GM12872 (cell line): ENCODE measurements around the gene CCIN.

Experiments used
- TF ChIP-seq, protein P1 (sequence below): IDR thresholded peaks from 3 replicates; pipeline ENCODE4 v1.5.1; 2011; ENCODE audit warnings: low read depth, mild to moderate bottlenecking, low read length, moderate library complexity; ENCODE audit not compliant: insufficient read depth

Gene CCIN

DNA sequence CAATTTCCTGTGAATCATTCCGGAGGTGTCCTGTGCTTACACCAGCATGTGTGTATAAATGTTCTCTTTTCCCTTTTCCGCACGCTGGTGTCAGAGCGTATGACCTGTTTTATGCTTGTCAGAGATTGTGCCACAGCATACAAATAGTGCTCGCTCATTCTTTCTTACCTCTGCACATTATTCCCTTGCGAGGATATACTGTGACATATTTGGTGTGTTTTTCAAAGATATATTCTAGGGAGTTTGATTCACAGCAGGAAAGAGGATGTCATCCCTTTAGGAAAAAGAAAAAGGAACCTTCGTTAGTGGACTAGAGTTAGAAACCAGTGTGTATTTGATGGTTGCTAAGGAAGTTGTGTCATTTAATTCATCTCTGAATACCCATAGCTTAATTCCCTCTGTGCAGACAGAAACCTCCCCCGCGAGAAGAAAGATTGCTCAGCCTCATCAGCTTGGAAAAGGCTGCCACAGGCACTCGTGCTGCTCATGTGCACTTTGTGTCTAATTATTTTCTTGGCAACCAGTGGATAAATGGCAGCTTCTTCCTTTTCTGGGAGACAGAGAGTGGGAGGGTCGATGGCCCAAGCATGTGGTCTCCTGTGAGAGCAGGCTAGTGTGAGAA is 14.7 kb upstream of the CCIN start:
- TF ChIP-seq, protein P1, sequence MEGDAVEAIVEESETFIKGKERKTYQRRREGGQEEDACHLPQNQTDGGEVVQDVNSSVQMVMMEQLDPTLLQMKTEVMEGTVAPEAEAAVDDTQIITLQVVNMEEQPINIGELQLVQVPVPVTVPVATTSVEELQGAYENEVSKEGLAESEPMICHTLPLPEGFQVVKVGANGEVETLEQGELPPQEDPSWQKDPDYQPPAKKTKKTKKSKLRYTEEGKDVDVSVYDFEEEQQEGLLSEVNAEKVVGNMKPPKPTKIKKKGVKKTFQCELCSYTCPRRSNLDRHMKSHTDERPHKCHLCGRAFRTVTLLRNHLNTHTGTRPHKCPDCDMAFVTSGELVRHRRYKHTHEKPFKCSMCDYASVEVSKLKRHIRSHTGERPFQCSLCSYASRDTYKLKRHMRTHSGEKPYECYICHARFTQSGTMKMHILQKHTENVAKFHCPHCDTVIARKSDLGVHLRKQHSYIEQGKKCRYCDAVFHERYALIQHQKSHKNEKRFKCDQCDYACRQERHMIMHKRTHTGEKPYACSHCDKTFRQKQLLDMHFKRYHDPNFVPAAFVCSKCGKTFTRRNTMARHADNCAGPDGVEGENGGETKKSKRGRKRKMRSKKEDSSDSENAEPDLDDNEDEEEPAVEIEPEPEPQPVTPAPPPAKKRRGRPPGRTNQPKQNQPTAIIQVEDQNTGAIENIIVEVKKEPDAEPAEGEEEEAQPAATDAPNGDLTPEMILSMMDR, result no peak

DNA sequence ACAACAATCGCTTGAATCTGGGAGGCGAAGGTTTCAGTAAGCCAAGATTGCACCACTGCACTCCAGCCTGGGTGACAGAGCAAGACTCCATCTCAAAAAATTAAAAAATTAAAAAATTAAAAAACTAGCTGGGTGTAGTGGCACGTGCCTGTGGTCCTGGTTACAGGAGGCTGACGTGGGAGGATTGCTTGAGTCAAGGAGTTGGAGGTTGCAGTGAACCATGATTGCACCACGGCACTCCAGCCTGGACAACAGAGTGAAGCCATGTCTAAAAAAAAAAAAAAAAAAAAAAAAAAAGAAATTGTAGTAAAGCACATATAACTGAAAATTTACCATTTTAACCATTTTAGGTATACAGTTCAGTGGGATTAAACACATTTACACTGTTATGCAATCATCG is 13.1 kb upstream of the CCIN start:
- TF ChIP-seq, protein P1, result no peak

DNA sequence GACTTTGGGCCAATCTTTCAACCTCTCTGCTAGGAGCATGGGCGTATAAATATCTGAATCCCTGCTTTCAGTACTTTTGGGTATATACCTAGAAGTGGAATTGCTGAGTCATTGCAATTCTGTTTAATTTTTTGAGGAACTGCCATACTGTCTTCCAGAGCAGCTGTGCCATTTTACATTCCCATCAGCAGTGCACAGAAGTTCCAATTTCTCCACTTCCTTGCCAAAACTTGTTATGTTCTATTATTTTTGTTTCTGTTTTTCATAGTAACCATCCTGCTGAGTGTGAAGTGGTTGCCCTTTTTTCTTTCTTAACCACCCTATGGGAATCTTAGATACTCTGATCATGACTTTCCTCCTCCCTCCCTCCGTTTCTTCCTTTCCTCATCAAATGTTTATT is 11.1 kb upstream of the CCIN start:
- TF ChIP-seq, protein P1, result no peak

DNA sequence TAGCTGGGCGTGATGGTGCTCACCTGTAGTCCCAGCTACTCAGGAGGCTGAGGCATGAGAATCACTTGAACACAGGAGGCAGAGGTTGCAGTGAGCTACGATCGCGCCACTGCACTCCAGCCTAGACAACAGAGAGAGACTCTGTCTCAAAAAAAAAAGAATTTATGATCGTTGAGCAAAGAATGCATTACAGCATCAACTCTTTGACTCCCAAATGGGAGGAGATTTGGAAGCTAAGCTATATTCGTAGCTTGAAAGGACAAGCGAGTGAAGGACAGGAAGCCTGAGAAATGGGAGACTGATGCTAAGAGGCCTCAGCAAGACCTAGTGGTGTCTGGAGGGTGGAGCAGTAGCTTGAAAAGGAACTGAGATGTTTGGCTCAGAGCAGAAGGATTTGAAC is 10.3 kb upstream of the CCIN start:
- TF ChIP-seq, protein P1, result no peak

DNA sequence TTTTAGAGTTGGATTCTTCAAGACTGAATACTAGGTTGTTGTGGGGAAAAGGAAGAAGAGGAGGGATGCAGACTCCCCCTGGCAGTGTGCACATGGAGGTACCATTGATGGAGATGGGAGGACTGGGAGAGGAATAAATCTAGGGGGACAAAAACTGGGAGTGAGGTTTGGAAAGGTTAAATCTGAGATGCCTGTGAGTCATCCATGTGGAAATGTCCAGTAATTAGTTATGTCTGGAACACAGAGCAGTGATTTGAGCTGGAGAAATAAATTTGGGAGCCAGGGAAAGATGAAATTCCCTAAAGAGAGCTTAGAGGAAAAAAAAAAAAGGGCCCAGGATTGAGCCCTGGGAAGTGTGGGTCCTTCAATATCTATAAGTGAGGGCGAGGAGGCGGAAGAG is 8.0 kb upstream of the CCIN start:
- TF ChIP-seq, protein P1, result no peak

DNA sequence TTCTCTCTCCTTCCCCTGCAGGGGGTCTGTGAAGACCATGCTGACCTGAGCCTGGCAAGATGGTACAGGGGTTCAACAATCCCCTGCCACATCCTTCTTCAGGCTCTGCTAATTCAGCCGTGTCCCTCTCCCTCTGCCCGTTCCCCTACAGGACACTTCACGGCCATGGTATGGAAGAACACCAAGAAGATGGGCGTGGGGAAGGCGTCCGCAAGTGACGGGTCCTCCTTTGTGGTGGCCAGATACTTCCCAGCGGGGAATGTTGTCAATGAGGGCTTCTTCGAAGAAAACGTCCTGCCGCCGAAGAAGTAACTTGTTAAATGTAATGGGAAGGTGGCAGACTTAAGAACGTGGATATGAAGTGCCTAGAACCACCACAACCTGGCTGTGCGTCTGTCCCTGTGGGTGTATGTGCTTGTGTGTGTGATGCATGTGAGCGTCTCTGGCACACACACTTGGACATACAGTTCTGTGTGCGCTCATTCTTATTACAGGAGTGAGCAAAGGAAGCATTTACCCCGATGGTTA is 6.9 kb upstream of the CCIN start:
- TF ChIP-seq, protein P1, result no peak

DNA sequence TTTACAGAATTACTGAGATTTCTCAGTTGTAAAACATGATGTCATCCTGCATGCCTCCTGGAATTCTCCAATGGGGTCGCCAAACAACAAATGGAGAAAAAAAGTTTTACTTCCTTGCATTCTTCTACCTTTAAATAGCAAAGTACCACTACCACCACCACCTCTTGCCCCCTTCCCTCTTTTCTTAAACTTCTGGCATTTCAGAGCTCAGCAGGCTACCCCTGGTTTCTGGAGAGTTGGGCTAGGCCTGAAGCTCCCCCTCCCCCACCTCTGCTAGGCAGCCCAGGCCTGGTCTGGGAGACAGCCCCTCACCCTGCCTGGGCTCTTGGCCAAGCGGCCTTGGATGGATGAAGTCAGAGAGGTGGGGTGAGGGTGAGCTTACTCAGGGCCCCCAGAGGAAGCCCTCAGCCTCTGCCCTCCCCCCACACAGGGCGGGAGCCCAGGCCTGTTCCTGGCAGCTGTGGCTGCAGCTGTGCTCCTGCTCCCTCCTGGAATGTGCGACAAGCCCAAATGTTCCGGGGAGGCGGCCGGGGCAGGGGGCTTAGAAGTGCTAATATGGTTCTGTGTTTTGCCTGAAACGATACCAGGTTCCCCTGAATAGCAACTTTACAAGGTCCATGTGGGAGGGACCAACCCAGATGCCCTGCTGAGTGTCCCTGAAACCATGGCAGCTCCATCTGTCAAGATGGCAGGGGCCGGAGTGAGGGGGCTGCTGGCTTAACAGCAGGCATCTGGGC is 6.0 kb upstream of the CCIN start:
- TF ChIP-seq, protein P1, result no peak
